ENCODE measurements around the gene EED. TPM values are rescaled to one million over a fixed set of nuclear protein-coding genes. Genes with fewer than 3 reads are reported as not detected.

The EED gene
- total RNA-seq, 6 experiments from 2014 or later, result 14.6 to 19.8 (median 17.1) TPM

DNA sequence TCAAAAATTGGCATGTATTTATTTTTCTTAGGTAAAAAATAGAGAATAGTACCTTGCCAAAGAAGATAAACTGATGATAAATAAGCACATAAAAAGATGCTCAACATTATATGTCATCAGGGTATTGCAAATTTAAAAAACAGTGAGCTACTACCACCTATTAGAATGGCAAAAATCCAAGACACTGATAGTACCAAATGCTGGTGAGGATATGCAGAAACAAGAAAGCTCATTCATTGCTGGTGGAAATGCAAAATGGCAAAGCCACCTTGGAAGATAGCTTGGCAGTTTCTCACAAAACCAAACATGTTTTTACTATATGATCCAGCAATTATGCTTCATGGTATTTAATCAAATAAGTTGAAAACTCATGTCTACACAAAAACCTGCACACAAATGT, 46.4 kb upstream of the EED start:
- Mint-ChIP-seq H3K9me3 (no peaks in the 10 kb centered on the region), H3K27me3 (ENCODE audit: insufficient read depth) (no peaks in the 10 kb centered on the region), H3K36me3 (ENCODE audit: low read depth) (no peaks in the 10 kb centered on the region), H3K4me1 (ENCODE audit: low read depth) (peaks cover 25% of the 10 kb centered on the region), H3K4me3 (no peak overlapping the region), H3K27ac (no peak overlapping the region)
- TF ChIP-seq, protein P1, sequence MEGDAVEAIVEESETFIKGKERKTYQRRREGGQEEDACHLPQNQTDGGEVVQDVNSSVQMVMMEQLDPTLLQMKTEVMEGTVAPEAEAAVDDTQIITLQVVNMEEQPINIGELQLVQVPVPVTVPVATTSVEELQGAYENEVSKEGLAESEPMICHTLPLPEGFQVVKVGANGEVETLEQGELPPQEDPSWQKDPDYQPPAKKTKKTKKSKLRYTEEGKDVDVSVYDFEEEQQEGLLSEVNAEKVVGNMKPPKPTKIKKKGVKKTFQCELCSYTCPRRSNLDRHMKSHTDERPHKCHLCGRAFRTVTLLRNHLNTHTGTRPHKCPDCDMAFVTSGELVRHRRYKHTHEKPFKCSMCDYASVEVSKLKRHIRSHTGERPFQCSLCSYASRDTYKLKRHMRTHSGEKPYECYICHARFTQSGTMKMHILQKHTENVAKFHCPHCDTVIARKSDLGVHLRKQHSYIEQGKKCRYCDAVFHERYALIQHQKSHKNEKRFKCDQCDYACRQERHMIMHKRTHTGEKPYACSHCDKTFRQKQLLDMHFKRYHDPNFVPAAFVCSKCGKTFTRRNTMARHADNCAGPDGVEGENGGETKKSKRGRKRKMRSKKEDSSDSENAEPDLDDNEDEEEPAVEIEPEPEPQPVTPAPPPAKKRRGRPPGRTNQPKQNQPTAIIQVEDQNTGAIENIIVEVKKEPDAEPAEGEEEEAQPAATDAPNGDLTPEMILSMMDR (IDR thresholded peaks at IDR 0.05), result no peak
- DNase-seq, result no peak

DNA sequence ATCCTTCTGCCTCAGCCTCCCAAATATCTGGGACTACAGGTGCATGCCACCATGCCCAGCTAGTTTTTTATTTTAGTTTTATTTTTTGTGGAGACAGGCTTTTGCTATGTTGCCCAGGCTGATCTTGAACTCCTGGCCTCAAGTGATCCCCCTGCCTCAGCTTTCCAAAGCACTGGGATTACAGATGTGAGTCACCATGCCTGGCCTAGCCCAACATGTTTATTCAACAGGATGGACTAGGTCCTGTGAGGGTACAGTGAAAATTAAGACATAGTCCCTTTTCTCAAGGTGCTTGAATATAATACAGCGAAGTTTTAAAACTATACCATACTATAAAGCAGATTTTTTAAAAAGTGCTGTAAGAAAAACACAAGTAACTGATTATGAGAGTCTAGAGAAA, 45.2 kb upstream of the EED start:
- H3K9me3 Mint-ChIP-seq, result no peaks in the 10 kb centered on the region
- no peaks in the 10 kb centered on the region for H3K36me3 Mint-ChIP-seq (ENCODE audit: low read depth)
- H3K4me3 Mint-ChIP-seq, result no peak overlapping the region
- no peak for DNase-seq
- TF ChIP-seq, protein P1 (IDR thresholded peaks at IDR 0.05), result no peak
- H3K4me1 Mint-ChIP-seq (ENCODE audit: low read depth), result peaks cover 18% of the 10 kb centered on the region
- H3K27ac Mint-ChIP-seq, result no peak overlapping the region
- no peaks in the 10 kb centered on the region; the same call in 1 of the 2 replicates for H3K27me3 Mint-ChIP-seq (ENCODE audit: insufficient read depth)

DNA sequence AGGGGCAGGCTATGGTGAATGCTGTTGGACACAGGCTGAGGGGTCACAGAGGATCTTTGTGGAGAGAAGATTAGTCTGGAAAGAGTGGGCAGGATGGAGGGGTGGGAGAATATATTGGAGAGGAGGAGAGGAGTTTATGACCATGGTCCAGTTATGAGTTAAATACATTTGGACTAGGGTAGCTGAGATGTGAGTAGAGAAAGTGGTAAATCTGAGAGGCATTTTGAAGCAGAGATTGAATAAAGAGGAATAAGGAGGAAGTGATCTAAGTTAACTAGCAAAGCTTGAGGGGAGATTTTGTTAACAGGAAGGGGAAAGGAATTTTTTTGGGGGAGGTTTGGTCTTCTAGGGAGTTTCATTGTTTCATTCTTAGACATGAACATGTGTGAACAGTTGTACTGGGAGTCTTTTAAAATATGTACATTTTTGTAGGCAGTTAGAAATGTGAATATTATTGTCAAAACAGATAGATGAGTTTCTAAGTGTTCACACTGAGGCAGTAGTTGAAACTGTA, 43.1 kb upstream of the EED start:
- Mint-ChIP-seq H3K27ac (no peak overlapping the region), H3K36me3 (ENCODE audit: low read depth) (no peaks in the 10 kb centered on the region), H3K4me1 (ENCODE audit: low read depth) (peaks cover 6% of the 10 kb centered on the region), H3K27me3 (ENCODE audit: insufficient read depth) (no peaks in the 10 kb centered on the region; the same call in 1 of the 2 replicates), H3K4me3 (no peak overlapping the region), H3K9me3 (no peaks in the 10 kb centered on the region)
- TF ChIP-seq, protein P1 (IDR thresholded peaks at IDR 0.05), result no peak
- no peak for DNase-seq

DNA sequence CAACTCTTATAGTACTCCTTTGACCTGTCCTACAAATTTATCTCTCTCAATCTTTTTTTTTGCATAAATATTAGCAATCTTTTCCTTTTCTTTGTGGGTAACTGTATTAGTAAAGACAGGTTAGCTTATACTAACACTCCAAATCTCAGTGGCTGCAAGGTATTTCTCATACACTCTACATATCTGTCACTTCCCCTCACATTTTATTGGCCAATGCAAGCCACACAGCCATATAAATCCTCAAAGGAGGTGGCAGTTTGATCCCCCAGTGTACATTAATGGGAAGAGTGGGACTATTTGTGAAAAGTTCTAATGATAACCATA, 42.6 kb upstream of the EED start:
- Mint-ChIP-seq H3K36me3 (ENCODE audit: low read depth) (no peaks in the 10 kb centered on the region), H3K4me3 (no peak overlapping the region)

DNA sequence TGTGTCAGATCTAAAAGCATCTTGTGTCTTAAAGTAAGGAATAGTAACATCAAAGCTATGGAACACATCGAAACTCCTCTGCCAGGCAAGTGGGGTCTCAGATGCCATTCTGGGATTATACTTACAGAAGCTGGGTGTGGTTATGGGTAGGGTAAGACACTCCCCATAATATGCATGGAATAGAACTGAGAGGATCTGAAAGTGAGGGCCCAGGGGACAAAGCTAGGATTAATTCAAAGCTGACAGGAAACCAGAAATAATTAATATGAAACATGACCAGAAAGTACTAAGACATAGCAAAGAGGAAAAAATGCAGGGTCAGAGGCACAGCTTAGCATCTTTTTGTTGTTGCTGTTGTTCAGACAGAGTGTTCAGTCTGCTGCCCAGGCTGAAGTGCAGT, 40.2 kb upstream of the EED start:
- Mint-ChIP-seq H3K27me3 (ENCODE audit: insufficient read depth) (no peaks in the 10 kb centered on the region; the same call in 1 of the 2 replicates), H3K4me1 (ENCODE audit: low read depth) (peaks cover 8% of the 10 kb centered on the region), H3K36me3 (ENCODE audit: low read depth) (no peaks in the 10 kb centered on the region), H3K9me3 (no peaks in the 10 kb centered on the region), H3K27ac (no peak overlapping the region), H3K4me3 (no peak overlapping the region)
- TF ChIP-seq, protein P1 (IDR thresholded peaks at IDR 0.05), result no peak
- DNase-seq, result no peak

More for the DNA sequence above, 42.6 kb upstream of the EED start:
- Mint-ChIP-seq H3K9me3 (no peaks in the 10 kb centered on the region), H3K27me3 (ENCODE audit: insufficient read depth) (no peaks in the 10 kb centered on the region; the same call in 1 of the 2 replicates), H3K4me1 (ENCODE audit: low read depth) (peaks cover under 1% of the 10 kb centered on the region; the same call in 1 of the 2 replicates), H3K27ac (no peak overlapping the region)
- TF ChIP-seq, protein P1 (IDR thresholded peaks at IDR 0.05), result no peak
- no peak for DNase-seq
